Measurements from ENCODE around the gene PDE10A.

PDE10A gene

GRCh38 chr6:165657325-165657680 lies 5.7 kb downstream of the PDE10A start:
- no peaks in the 10 kb centered on the region; the same call in 1 of the 2 replicates for H3K27me3 ChIP-seq (replicated peaks; ENCODE audit: control insufficient read depth, insufficient read depth, low read length)
- H3K4me3 ChIP-seq (replicated peaks; ENCODE audit: low read depth, low read length): no peak overlapping the region
- no peak for DNase-seq (ENCODE audit: extremely low read depth, insufficient read length)
- TF ChIP-seq, protein P1, sequence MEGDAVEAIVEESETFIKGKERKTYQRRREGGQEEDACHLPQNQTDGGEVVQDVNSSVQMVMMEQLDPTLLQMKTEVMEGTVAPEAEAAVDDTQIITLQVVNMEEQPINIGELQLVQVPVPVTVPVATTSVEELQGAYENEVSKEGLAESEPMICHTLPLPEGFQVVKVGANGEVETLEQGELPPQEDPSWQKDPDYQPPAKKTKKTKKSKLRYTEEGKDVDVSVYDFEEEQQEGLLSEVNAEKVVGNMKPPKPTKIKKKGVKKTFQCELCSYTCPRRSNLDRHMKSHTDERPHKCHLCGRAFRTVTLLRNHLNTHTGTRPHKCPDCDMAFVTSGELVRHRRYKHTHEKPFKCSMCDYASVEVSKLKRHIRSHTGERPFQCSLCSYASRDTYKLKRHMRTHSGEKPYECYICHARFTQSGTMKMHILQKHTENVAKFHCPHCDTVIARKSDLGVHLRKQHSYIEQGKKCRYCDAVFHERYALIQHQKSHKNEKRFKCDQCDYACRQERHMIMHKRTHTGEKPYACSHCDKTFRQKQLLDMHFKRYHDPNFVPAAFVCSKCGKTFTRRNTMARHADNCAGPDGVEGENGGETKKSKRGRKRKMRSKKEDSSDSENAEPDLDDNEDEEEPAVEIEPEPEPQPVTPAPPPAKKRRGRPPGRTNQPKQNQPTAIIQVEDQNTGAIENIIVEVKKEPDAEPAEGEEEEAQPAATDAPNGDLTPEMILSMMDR (IDR thresholded peaks at IDR 0.05; ENCODE audit: insufficient read depth, low read length, poor library complexity, severe bottlenecking): no peak
- no peaks in the 10 kb centered on the region for H3K36me3 ChIP-seq (ENCODE audit: control insufficient read depth, insufficient read depth, low read length)

DNA sequence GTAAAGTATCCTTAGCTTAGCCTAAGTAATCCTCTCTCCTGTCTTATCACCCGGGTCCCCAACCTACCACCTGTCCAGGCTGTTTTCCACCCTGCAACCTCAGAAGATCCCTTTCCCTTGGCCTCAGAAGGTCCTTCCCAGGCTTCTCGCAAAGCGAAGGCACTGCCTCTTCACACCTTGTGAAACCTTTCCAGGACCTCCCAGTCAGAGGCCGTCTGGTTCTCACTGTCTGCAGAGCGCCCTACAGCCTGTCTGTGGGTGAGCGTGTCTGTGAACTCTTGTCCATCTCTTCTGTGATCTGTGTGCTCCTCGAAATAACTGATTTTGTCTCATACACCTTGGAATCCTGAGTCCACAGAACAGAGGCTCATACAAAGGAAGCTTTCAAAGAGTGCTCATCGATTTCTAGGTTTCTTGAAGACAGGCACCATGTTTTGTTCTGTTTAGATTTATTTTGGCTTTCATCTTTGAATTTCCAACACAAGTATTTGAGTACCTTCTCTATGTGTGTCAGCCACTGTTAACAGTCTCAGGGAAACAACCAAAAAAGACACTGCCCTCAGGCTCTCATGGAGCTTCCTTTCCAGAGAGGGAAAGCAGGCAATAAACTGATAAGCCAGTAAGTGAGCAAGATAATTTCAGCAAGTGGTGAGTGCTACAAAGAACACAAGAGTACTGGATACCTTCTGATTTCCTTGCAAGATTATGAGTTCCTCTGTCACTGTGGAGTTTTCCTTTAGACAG lies 6.3 kb downstream of the PDE10A start:
- DNase-seq (ENCODE audit: extremely low read depth, insufficient read length): no peak
- Histone ChIP-seq H3K27me3 (replicated peaks; ENCODE audit: control insufficient read depth, insufficient read depth, low read length) (no peaks in the 10 kb centered on the region; the same call in 1 of the 2 replicates), H3K4me3 (replicated peaks; ENCODE audit: low read depth, low read length) (no peak overlapping the region), H3K36me3 (ENCODE audit: control insufficient read depth, insufficient read depth, low read length) (no peaks in the 10 kb centered on the region)
- TF ChIP-seq, protein P1 (IDR thresholded peaks at IDR 0.05; ENCODE audit: insufficient read depth, low read length, poor library complexity, severe bottlenecking): no peak

GRCh38 chr6:165655191-165655590 lies 7.8 kb downstream of the PDE10A start:
- no peak for DNase-seq (ENCODE audit: extremely low read depth, insufficient read length)
- Histone ChIP-seq H3K4me3 (replicated peaks; ENCODE audit: low read depth, low read length) (no peak overlapping the region), H3K27me3 (replicated peaks; ENCODE audit: control insufficient read depth, insufficient read depth, low read length) (no peaks in the 10 kb centered on the region; the same call in 1 of the 2 replicates), H3K36me3 (ENCODE audit: control insufficient read depth, insufficient read depth, low read length) (no peaks in the 10 kb centered on the region)
- TF ChIP-seq, protein P1 (IDR thresholded peaks at IDR 0.05; ENCODE audit: insufficient read depth, low read length, poor library complexity, severe bottlenecking): no peak

- no peaks in the 10 kb centered on the region; the same call in 1 of the 2 replicates for H3K27me3 ChIP-seq (replicated peaks; ENCODE audit: control insufficient read depth, insufficient read depth, low read length)
- no peaks in the 10 kb centered on the region for H3K36me3 ChIP-seq (ENCODE audit: control insufficient read depth, insufficient read depth, low read length)
- no peak for DNase-seq (ENCODE audit: extremely low read depth, insufficient read length)
- no peak overlapping the region for H3K4me3 ChIP-seq (replicated peaks; ENCODE audit: low read depth, low read length)
- TF ChIP-seq, protein P1 (IDR thresholded peaks at IDR 0.05; ENCODE audit: insufficient read depth, low read length, poor library complexity, severe bottlenecking): no peak
Observed at GRCh38 chr6:165654144-165654543, 8.9 kb downstream of the PDE10A start.

DNA sequence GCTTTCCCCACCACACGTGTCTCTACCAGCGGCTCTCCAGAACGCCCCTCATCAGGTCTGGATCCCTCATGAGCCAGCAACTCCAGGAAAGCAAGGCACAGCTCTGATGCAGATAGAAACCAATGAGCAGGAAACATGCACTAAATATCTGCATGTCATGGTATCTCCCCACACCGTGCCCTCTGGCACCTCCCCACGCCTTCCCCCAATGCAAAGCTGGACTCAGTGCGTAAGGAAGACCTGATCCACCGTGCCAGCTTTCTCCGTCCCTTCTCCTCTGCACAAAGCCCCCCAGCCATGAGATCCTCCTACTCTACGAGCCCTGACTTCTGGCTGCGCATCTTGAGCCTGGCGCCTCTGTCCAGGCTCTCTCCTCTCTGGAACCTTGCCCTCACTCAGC lies 9.4 kb downstream of the PDE10A start:
- TF ChIP-seq, protein P1 (IDR thresholded peaks at IDR 0.05; ENCODE audit: insufficient read depth, low read length, poor library complexity, severe bottlenecking): no peak
- Histone ChIP-seq H3K4me3 (replicated peaks; ENCODE audit: low read depth, low read length) (no peak overlapping the region), H3K36me3 (ENCODE audit: control insufficient read depth, insufficient read depth, low read length) (no peaks in the 10 kb centered on the region), H3K27me3 (replicated peaks; ENCODE audit: control insufficient read depth, insufficient read depth, low read length) (no peaks in the 10 kb centered on the region; the same call in 1 of the 2 replicates)
- no peak for DNase-seq (ENCODE audit: extremely low read depth, insufficient read length)
